Duodenal mucosa (tissue), 2 donors: ENCODE results near the gene MCUR1.
"Not testable (repeated sequence)": the region's sequence is repeated elsewhere in the genome, so short reads cannot be mapped to it uniquely, and the experiment has no call there.

Source experiments
- H3K27ac ChIP-seq: one replicate; pipeline ENCODE4 v1.7.0; 2013; ENCODE audit warnings: low read depth, low read length
- H3K27me3 ChIP-seq, 2 donors: one replicate each; pipeline ENCODE4 v1.7.0; 2013; ENCODE audit warnings: low read length in 2 of 2, control low read depth in 1 of 2; ENCODE audit not compliant: insufficient read depth in 2 of 2, control insufficient read depth in 1 of 2
- H3K36me3 ChIP-seq, 2 donors: one replicate each; pipeline ENCODE4 v1.7.0; 2013; ENCODE audit warnings: low read length in 2 of 2, control low read depth in 1 of 2; ENCODE audit not compliant: insufficient read depth in 2 of 2, control insufficient read depth in 1 of 2
- H3K4me1 ChIP-seq, 2 donors: one replicate each; pipeline ENCODE4 v1.7.0; 2013; ENCODE audit warnings: low read length in 2 of 2, control low read depth in 1 of 2; ENCODE audit not compliant: insufficient read depth in 2 of 2, control insufficient read depth in 1 of 2
- H3K4me3 ChIP-seq, 2 donors: one replicate each; pipeline ENCODE4 v1.7.0; 2013; ENCODE audit warnings: low read length in 2 of 2, low read depth in 1 of 2
- H3K9ac ChIP-seq, 2 donors: one replicate each; pipeline ENCODE4 v1.7.0; 2013; ENCODE audit warnings: low read length in 2 of 2, low read depth in 1 of 2
- H3K9me3 ChIP-seq, 2 donors: one replicate each; pipeline ENCODE4 v1.7.0; 2013; ENCODE audit warnings: low read length in 2 of 2, control low read depth in 1 of 2; ENCODE audit not compliant: control insufficient read depth in 1 of 2

Gene MCUR1

DNA sequence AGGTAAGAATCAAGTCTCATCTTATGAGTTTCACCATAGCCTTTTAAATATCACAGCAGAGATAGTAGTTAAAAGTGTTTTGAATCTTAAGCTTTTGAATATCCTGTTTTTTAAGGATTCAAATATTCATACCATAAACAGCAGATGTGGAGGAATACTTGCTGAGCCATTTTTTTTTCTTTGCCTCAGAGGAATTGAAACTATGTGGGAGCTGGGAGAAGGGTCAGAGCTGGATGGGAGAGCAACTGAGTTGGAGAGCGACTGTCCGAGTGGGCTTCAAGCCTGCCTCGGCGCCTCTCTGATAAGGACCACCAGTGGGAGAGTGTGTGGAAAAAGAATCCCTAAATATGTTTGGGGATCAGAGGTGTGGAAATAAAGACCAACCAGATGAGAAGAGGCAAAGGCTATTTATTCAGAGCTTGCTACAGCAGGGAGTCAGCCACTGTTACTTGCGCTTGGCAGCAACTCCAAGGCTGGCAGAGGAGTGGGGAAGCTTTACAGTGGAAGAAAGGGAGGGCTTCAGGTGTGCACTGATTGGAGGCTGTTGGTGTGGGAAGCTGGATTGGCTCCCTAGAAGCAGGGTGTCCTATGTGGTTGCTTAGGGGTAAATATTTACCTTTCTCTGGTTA lies 34.3 kb upstream of the MCUR1 start:
- no peak overlapping the region for H3K9ac ChIP-seq
- H3K36me3 ChIP-seq: no peaks in the 10 kb centered on the region
- H3K27ac ChIP-seq: no peak overlapping the region
- no peaks in the 10 kb centered on the region for H3K9me3 ChIP-seq
- H3K4me1 ChIP-seq: no peaks in the 10 kb centered on the region
- no peak overlapping the region for H3K4me3 ChIP-seq
- no peaks in the 10 kb centered on the region for H3K27me3 ChIP-seq

DNA sequence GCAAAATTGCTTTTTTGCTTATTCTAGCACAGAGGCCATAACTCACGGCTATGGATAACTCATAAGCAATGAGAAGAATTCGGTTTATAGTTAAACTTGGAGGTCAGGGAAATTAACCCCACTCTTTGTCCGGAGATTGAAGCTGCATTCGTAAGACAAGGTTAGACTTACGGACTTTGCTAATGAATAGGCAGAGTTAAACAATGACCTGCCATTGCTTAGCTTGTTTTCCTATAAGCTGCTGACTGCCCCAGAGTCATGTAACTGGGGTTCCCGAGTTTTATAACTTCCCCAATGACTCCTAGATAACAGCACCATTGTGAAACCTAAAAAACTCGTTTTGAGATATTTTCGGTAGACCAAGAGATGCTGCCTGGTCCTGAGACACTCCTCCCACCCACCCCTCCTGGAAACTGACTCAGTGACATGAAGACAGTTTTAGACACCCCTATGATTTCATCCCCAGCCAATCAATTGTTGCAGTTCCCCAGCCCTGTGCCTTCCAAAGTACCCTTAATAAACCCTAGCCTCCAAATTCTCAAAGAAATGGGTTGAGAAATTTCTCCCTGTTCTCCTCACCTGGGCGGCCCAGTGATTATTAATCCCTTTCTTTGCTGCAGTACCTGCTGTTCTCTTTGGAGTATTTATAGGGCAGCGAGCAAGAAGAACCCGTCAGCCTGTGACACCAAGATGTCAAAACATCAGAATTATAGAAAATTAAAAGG lies 33.1 kb upstream of the MCUR1 start:
- no peak overlapping the region for H3K4me3 ChIP-seq
- no peak overlapping the region for H3K27ac ChIP-seq
- H3K36me3 ChIP-seq: no peaks in the 10 kb centered on the region
- no peaks in the 10 kb centered on the region for H3K27me3 ChIP-seq
- H3K9ac ChIP-seq: no peak overlapping the region
- H3K9me3 ChIP-seq: no peaks in the 10 kb centered on the region
- no peaks in the 10 kb centered on the region for H3K4me1 ChIP-seq

DNA sequence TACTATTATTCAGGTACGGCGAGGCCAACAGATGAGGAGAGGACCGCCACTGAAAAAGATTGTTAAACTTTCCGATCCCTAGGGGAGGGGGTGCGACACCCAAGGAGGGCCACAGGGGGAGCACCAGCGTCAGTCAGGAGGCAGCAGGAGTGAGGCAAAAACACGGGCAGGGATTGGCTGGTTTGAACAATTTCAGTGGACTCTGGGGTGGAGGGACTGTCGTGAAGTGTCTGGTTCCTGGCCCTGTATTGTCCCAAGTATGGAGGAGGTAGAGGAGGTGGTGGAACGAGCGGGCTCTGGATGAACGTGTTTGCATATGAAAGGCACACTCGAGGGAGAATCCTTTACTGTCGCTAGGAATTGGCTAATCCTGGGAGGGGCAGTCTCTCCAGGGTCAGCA lies 32.5 kb upstream of the MCUR1 start:
- no peaks in the 10 kb centered on the region for H3K9me3 ChIP-seq
- H3K27me3 ChIP-seq: no peaks in the 10 kb centered on the region
- H3K9ac ChIP-seq: no peak overlapping the region
- no peaks in the 10 kb centered on the region for H3K4me1 ChIP-seq
- no peak overlapping the region for H3K4me3 ChIP-seq
- H3K36me3 ChIP-seq: no peaks in the 10 kb centered on the region
- H3K27ac ChIP-seq: no peak overlapping the region

DNA sequence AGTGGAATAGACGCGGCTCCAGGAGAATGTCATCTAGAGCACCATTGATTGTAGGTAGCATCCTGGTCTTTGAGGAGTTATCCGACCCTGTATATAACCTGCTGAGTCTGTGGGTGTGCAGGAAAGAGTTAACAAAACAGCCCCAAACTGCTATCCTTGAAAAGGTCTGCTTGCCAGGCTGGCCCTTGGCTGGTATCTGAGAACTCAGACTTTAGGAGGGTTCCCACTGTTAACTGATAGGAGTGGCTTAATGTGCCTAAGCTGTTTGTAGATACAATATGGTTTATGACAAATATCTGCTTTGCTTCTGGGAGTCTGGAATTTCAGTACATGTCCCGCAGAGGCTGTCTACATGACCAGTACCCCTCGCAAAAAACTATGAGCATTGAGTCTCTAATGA lies 27.6 kb upstream of the MCUR1 start:
- H3K9me3 ChIP-seq: no peaks in the 10 kb centered on the region
- no peak overlapping the region for H3K4me3 ChIP-seq
- H3K9ac ChIP-seq: no peak overlapping the region
- H3K36me3 ChIP-seq: no peaks in the 10 kb centered on the region
- H3K27me3 ChIP-seq: no peaks in the 10 kb centered on the region
- H3K4me1 ChIP-seq: no peaks in the 10 kb centered on the region
- no peak overlapping the region for H3K27ac ChIP-seq

DNA sequence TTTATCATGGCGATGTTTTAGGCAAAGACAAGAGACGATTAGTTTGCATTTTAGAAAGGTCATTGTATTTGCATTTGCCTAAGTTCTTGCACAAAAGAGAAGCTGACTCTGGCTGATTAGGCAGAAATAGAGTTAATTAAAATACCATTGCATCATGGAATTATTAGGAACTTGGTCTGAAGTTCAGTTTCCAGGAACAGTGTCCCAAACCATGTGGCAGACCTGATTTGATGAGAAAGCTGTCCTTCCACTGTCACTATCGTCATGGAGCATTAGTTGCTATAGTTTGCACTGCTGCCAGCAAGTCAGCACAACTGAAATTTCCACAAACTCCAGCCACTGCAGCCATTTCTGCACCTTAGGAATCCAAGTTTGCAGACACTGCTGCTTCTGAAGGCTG lies 24.3 kb upstream of the MCUR1 start:
- Histone ChIP-seq H3K27me3 (no peaks in the 10 kb centered on the region), H3K9me3 (no peaks in the 10 kb centered on the region)

DNA sequence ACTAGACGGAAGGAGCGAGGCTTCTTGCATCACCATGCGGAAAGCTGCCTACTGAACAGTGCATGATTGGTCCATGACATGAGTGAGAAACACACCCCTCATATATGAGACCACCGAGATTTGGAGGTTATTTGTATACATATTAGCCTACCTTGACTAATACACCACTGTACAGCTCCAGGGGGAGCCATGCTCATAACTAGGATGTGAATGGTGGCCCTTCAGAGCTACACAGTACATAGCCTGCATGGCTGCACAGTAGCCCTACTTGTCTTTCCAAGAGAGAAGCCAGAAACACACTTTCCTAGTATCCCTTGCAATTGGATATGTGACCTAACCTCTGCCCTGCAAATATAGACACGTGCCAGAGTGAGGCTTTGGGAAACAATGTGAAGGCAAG lies 21.8 kb upstream of the MCUR1 start:
- Histone ChIP-seq H3K36me3 (no peaks in the 10 kb centered on the region), H3K4me1 (no peaks in the 10 kb centered on the region)

More for the DNA sequence above, 24.3 kb upstream of the MCUR1 start:
- Histone ChIP-seq H3K4me1 (no peaks in the 10 kb centered on the region), H3K27ac (no peak overlapping the region), H3K36me3 (no peaks in the 10 kb centered on the region), H3K9ac (no peak overlapping the region), H3K4me3 (no peak overlapping the region)

DNA sequence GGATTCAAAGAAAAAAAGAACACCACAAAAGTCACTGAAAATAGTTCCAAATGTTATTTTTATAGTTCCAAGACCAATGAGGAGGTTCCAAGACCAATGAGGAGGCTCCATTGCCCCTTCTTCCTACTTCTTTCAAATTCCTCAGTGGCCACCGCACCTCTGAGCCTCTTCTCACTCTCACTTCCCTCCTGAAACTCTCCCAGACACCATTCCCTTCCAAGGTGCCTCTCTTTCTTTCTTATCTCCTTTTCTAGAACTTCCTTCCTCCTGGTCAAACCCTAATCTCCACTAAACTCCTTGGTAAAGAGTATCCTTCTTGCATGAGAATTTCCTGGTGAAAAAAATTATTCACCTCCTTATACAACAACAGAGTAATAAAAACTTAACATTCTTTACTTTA lies 20.4 kb upstream of the MCUR1 start:
- peaks cover 1 to 3% of the 10 kb centered on the region in 2 donors for H3K9me3 ChIP-seq
- no peaks in the 10 kb centered on the region for H3K36me3 ChIP-seq
- H3K9ac ChIP-seq: no peak overlapping the region

More for the DNA sequence above, 21.8 kb upstream of the MCUR1 start:
- Histone ChIP-seq H3K4me3 (no peak overlapping the region), H3K27ac (no peak overlapping the region), H3K27me3 (no peaks in the 10 kb centered on the region), H3K9ac (no peak overlapping the region), H3K9me3 (no peaks in the 10 kb centered on the region)

DNA sequence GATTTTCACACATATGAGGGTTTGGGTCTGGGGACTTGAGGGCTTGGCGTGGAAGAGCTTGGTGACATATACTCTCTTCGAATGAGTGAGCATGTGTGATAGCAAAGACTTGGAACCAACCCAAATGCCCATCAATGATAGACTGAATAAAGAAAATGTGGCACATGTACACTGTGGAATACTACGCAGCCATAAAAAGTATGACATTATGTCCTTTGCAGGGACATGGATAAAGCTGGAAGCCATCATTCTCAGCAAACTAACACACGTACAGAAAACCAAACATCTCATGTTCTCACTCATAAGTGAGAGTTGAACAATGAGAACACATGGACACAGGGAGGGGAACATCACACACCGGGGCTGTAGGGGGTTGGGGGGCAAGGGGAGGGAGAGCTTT lies 19.7 kb upstream of the MCUR1 start:
- not testable (repeated sequence) for H3K9me3 ChIP-seq, H3K27ac ChIP-seq, H3K4me1 ChIP-seq, H3K9ac ChIP-seq, H3K4me3 ChIP-seq, H3K36me3 ChIP-seq, H3K27me3 ChIP-seq

More for the DNA sequence above, 20.4 kb upstream of the MCUR1 start:
- Histone ChIP-seq H3K4me1 (no peaks in the 10 kb centered on the region), H3K27ac (no peak overlapping the region), H3K27me3 (no peaks in the 10 kb centered on the region), H3K4me3 (no peak overlapping the region)

DNA sequence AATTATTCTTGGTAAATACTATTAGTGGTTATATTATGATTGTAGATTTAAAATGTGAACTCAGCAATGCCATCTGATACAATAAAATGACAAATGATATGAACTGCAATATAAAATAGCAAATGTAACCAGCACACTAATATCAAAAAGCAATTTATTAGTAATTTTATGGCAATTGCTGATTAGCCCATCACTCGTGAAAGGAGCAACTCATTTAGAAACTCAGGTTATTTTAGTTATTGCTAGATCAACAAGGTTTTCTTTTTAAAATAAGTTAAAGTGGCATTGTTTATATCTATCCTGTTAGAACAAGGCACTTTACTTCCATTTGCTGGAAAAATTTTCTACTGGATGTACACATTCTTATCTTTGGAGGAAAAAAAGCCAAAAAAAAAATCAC lies 18.4 kb upstream of the MCUR1 start:
- Histone ChIP-seq H3K27ac (no peak overlapping the region), H3K36me3 (no peaks in the 10 kb centered on the region), H3K4me3 (no peak overlapping the region), H3K9me3 (peaks cover 2 to 4% of the 10 kb centered on the region in 2 donors), H3K4me1 (peaks cover 0 to 6% of the 10 kb centered on the region in 2 donors), H3K27me3 (no peaks in the 10 kb centered on the region), H3K9ac (no peak overlapping the region)

DNA sequence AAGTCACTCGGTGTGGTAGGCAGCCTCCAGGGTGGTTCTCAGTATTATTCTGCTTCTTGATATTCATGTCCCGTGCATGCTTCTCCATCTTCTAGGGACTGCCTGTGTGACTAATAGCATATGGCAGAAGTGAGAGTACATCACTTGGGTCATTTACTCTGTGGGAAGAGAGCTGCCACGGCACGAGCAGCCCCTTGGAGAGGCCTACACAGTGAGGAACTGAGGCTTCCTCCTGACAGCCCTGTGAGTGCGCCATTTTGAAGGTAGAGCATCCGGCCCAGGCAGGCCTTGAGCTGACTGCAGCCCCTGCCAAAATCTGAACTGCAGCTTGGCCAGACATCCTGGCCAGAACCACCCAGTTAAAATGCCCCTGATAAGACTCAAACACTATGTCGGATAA lies 17.3 kb upstream of the MCUR1 start:
- H3K36me3 ChIP-seq: no peaks in the 10 kb centered on the region
- no peak overlapping the region for H3K27ac ChIP-seq
- no peak overlapping the region for H3K9ac ChIP-seq
- no peak overlapping the region for H3K4me3 ChIP-seq
- peaks cover 2 to 4% of the 10 kb centered on the region in 2 donors for H3K9me3 ChIP-seq
- H3K4me1 ChIP-seq: peaks cover 0 to 6% of the 10 kb centered on the region in 2 donors
- no peaks in the 10 kb centered on the region for H3K27me3 ChIP-seq
